NCI-H82 treated with DMSO at 0.1 percent for 48 hours (cell line): ENCODE measurements around the gene FAM131A.

ENCODE experiments used
- DNase-seq: peaks from one replicate; lab custom pipeline; 2025; ENCODE audit not compliant: unreplicated experiment; lab: John Stamatoyannopoulos, UW

FAM131A gene

GRCh38 chr3:184388936-184389230 lies 51.5 kb downstream of the FAM131A start:
- DNase-seq: no peak

- DNase-seq: no peak
These were observed 52.0 kb downstream of the FAM131A start for GRCh38 chr3:184389384-184389783.

GRCh38 chr3:184389935-184390528 lies 52.6 kb downstream of the FAM131A start:
- no peak for DNase-seq

GRCh38 chr3:184391266-184391665 lies 53.9 kb downstream of the FAM131A start:
- DNase-seq: no peak

- no peak for DNase-seq
These were observed 57.9 kb downstream of the FAM131A start for GRCh38 chr3:184395320-184395660.
